Measurements from ENCODE around the gene GET3. TPM values are rescaled to one million over a fixed set of nuclear protein-coding genes. Genes with fewer than 3 reads are reported as not detected.

GET3 gene
- total RNA-seq, 1 donor from 2014 or later, result 107 TPM

GRCh38 chr19:12751635-12752034 is 14.3 kb downstream of the GET3 start, which contains the start of gene BEST2:
BEST2 (plus strand) TSS chr19:12751791; CDS start chr19:12752593, 802 bp downstream.
- Histone ChIP-seq H3K36me3 (ENCODE audit: control insufficient read depth, insufficient read depth, low read length) (peaks cover 9% of the 10 kb centered on the region), H3K27me3 (ENCODE audit: control insufficient read depth, insufficient read depth, low read length) (peaks cover 3% of the 10 kb centered on the region), H3K4me3 (ENCODE audit: low read depth, low read length) (no peak within 1 kb of the TSS)
- FAIRE-seq (no peak), DNase-seq (ENCODE audit: low read depth) (no peak)
- no peak for TF ChIP-seq CTCF (IDR thresholded peaks at IDR 0.05; ENCODE audit: insufficient read depth, low read length, severe bottlenecking)

- FAIRE-seq, result no peak
- H3K36me3 ChIP-seq (ENCODE audit: control insufficient read depth, insufficient read depth, low read length), result peaks cover 6% of the 10 kb centered on the region
- DNase-seq (ENCODE audit: low read depth), result no peak
- no peak overlapping the region for H3K4me3 ChIP-seq (ENCODE audit: low read depth, low read length)
- H3K27me3 ChIP-seq (ENCODE audit: control insufficient read depth, insufficient read depth, low read length), result peaks cover 3% of the 10 kb centered on the region
- no peak for TF ChIP-seq CTCF (IDR thresholded peaks at IDR 0.05; ENCODE audit: insufficient read depth, low read length, severe bottlenecking)
Measured at GRCh38 chr19:12752056-12752781, 14.9 kb downstream of the GET3 start.

GRCh38 chr19:12754465-12755196 is 17.3 kb downstream of the GET3 start:
- no peak overlapping the region for H3K4me3 ChIP-seq (ENCODE audit: low read depth, low read length)
- H3K27me3 ChIP-seq (ENCODE audit: control insufficient read depth, insufficient read depth, low read length), result peaks cover 3% of the 10 kb centered on the region
- no peak for TF ChIP-seq CTCF (IDR thresholded peaks at IDR 0.05; ENCODE audit: insufficient read depth, low read length, severe bottlenecking)
- H3K36me3 ChIP-seq (ENCODE audit: control insufficient read depth, insufficient read depth, low read length), result no peaks in the 10 kb centered on the region
- FAIRE-seq (no peak), DNase-seq (ENCODE audit: low read depth) (no peak)

GRCh38 chr19:12756150-12756883 is 19.0 kb downstream of the GET3 start:
- TF ChIP-seq CTCF (IDR thresholded peaks at IDR 0.05; ENCODE audit: insufficient read depth, low read length, severe bottlenecking), result no peak
- H3K4me3 ChIP-seq (ENCODE audit: low read depth, low read length), result no peak overlapping the region
- H3K36me3 ChIP-seq (ENCODE audit: control insufficient read depth, insufficient read depth, low read length), result no peaks in the 10 kb centered on the region
- no peak for FAIRE-seq
- H3K27me3 ChIP-seq (ENCODE audit: control insufficient read depth, insufficient read depth, low read length), result peaks cover 2% of the 10 kb centered on the region
- DNase-seq (ENCODE audit: low read depth), result no peak

- peaks cover 2% of the 10 kb centered on the region for H3K36me3 ChIP-seq (ENCODE audit: control insufficient read depth, insufficient read depth, low read length)
- peak; percentile 99 for TF ChIP-seq CTCF (IDR thresholded peaks at IDR 0.05; ENCODE audit: insufficient read depth, low read length, severe bottlenecking)
- peak; percentile 40 for DNase-seq (ENCODE audit: low read depth)
- peak overlapping the region; percentile 23 for H3K4me3 ChIP-seq (ENCODE audit: low read depth, low read length)
- no peaks in the 10 kb centered on the region for H3K27me3 ChIP-seq (ENCODE audit: control insufficient read depth, insufficient read depth, low read length)
- FAIRE-seq, result no peak
Measured at GRCh38 chr19:12757544-12758274, 20.4 kb downstream of the GET3 start.

Measured in bronchial epithelial cell (primary cell).